Measurements from ENCODE around the gene HOXA9. TPM values are rescaled to one million over a fixed set of nuclear protein-coding genes. Genes with fewer than 3 reads are reported as not detected.
A peak's percentile ranks its signal among the peaks of the same experiment; 100 is the strongest.

Gene HOXA9
- total and polyA plus RNA-seq, 5 donors from 2014 or later = 0.20 to 1.1 TPM; not detected in 3

DNA sequence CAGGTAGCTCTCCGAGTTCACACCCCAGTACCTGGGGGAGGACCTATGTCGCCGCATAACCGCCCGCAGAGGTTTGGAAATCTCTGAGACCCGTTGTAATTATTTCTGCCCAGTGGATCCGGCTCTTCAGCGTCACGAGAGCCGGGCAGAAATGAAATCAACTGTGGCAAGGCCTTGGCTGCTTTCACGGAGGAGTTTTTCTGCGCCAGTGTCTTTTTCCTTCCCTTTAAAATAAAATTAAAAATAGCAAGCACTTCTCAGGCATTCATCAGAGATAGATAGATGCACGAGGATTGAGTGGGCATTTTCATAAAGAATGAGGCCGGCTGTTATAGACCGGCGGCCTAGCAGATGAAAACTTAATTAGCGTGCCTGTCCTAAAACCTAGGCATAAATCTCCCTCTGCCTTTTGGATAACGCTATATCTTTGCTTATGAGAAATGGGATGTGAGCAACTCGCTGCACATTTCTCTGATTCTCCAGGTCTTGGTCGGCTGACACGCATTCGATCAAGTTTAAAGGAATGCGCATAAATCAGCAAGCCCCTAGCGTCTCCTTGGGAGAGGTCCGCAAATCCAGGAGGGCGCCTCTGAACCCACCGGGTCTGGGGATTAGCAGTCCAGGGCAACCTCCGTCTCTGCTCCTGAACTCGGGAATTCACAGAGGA lies 28.1 kb upstream of the HOXA9 start:
- Histone ChIP-seq H3K4me3 (ENCODE audit: low read depth, low read length) (no peak overlapping the region), H3K4me1 (ENCODE audit: control insufficient read depth, insufficient read depth, low read length, poor library complexity, severe bottlenecking) (peaks cover 30% of the 10 kb centered on the region), H3K9me3 (ENCODE audit: control insufficient read depth in 2 of 2, low read length in 2 of 2) (peaks cover 0 to 6% of the 10 kb centered on the region in 2 experiments), H3K27ac (ENCODE audit: insufficient read depth, low read length, poor library complexity, severe bottlenecking) (no peak overlapping the region), H3K27me3 (ENCODE audit: control insufficient read depth, insufficient read depth, low read length) (peaks cover 77% of the 10 kb centered on the region), H3K36me3 (ENCODE audit: control insufficient read depth, insufficient read depth, low read length) (no peaks in the 10 kb centered on the region)
- Mint-ChIP-seq H3K4me1 (peaks cover 8 to 53% (median 16%) of the 10 kb centered on the region in 4 donors), H3K27ac (no peak overlapping the region), H3K36me3 (no peaks in the 10 kb centered on the region), H3K4me3 (peak overlapping the region; percentile 6 to 61 (median 46)), H3K9me3 (peaks cover 0 to 6% (median 0%) of the 10 kb centered on the region in 7 donors), H3K27me3 (peaks cover 95% of the 10 kb centered on the region)
- DNase-seq (no peak), ATAC-seq (ENCODE audit: low read depth in 2 of 2) (no peak)

DNA sequence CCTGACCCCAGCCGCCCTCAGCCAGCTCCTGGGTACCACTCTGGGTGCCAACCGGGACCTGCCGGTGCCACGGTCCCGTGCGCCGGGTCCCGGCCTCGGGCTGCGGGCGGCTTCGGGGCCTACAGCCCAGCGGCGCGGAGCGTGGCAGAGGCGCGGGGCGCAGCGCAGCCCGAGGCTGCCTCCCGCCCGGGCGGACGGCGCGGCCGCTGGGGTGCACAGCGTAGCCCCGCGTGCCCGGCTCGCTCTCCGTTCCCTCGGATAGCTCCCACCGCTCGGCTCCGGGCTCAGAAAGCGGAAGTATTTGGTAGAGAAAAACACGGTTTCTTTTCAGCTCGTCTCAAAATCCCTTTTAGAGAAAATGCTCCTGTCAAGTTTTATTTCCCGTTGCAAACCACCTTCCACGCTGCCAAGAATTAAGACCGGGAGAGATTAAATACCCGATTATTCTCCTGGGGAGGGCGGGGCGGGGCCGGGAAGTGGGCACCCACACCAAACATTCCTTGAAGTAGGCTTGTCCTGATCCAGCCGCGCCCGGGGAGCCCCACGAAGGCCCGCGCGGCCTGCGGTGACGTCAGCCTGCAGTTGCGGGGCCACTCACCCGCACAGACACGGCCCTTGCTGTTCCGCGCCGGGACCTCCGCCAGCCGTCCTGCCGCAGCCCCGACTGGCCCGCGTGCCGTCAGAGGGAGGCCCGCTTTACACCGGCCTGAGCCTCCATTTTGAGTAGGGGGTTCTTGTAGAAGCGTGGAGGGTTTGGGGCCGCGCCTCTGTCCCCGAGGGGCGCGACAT lies 27.4 kb upstream of the HOXA9 start:
- Histone ChIP-seq H3K27ac (ENCODE audit: insufficient read depth, low read length, poor library complexity, severe bottlenecking) (no peak overlapping the region), H3K9me3 (ENCODE audit: control insufficient read depth in 2 of 2, low read length in 2 of 2) (peaks cover 0 to 4% of the 10 kb centered on the region in 2 experiments), H3K4me1 (ENCODE audit: control insufficient read depth, insufficient read depth, low read length, poor library complexity, severe bottlenecking) (peaks cover 37% of the 10 kb centered on the region), H3K27me3 (ENCODE audit: control insufficient read depth, insufficient read depth, low read length) (peaks cover 73% of the 10 kb centered on the region), H3K4me3 (ENCODE audit: low read depth, low read length) (no peak overlapping the region), H3K36me3 (ENCODE audit: control insufficient read depth, insufficient read depth, low read length) (no peaks in the 10 kb centered on the region)
- peaks cover 9 to 53% (median 18%) of the 10 kb centered on the region in 4 donors for H3K4me1 Mint-ChIP-seq
- DNase-seq = no peak
- no peak for ATAC-seq (ENCODE audit: low read depth in 2 of 2)
- H3K4me3 Mint-ChIP-seq = peak overlapping the region; percentile 71 to 77 (median 74)
- H3K36me3 Mint-ChIP-seq = no peaks in the 10 kb centered on the region
- H3K9me3 Mint-ChIP-seq = peaks cover 0 to 6% (median 0%) of the 10 kb centered on the region in 7 donors
- H3K27ac Mint-ChIP-seq = no peak overlapping the region
- H3K27me3 Mint-ChIP-seq = peaks cover 95% of the 10 kb centered on the region

DNA sequence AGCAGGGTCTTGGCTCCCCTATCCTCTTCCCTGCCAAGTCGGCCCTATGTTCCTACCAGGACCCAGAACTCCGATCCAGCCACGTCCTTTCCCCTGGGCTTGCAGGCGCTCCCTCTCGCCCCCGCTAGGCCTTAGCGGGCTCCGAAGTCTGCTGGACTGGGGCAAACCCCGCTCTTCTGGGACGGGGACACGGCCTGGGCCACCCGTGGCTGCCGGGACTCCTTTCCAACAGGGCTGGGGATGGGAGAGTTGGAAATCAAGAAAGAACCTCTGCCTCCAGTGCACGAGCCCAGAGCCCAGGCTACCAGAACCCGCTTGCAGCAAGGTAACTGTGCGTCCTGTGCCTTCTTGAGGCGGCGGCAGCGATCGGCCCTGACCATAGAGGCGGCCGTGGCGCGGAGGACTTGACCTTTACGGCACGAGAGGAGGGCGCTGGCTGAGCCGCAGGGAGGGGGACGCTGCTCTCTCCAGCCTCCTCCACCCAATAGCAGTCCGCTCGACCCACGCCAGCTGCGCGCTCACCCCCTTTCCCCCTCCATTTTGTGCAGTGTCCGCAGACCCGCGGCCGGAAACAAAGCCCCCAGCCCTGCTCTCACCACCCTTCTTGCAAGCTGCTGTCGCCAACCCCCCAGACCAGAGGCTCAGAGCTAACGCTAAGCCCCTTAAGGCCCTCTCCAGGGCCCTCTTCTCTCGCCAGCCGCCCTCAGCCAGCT lies 26.7 kb upstream of the HOXA9 start:
- Mint-ChIP-seq H3K4me1 (peaks cover 9 to 56% (median 21%) of the 10 kb centered on the region in 4 donors), H3K4me3 (peak overlapping the region; percentile 70 to 80 (median 75)), H3K27ac (no peak overlapping the region), H3K9me3 (peaks cover 0 to 6% (median 0%) of the 10 kb centered on the region in 7 donors), H3K27me3 (peaks cover 95% of the 10 kb centered on the region), H3K36me3 (no peaks in the 10 kb centered on the region)
- Histone ChIP-seq H3K9me3 (ENCODE audit: control insufficient read depth in 2 of 2, low read length in 2 of 2) (peaks cover 0 to 3% of the 10 kb centered on the region in 2 experiments), H3K4me3 (ENCODE audit: low read depth, low read length) (no peak overlapping the region), H3K4me1 (ENCODE audit: control insufficient read depth, insufficient read depth, low read length, poor library complexity, severe bottlenecking) (peaks cover 40% of the 10 kb centered on the region), H3K27ac (ENCODE audit: insufficient read depth, low read length, poor library complexity, severe bottlenecking) (no peak overlapping the region), H3K27me3 (ENCODE audit: control insufficient read depth, insufficient read depth, low read length) (peaks cover 73% of the 10 kb centered on the region), H3K36me3 (ENCODE audit: control insufficient read depth, insufficient read depth, low read length) (no peaks in the 10 kb centered on the region)
- no peak for ATAC-seq (ENCODE audit: low read depth in 2 of 2)
- no peak for DNase-seq

DNA sequence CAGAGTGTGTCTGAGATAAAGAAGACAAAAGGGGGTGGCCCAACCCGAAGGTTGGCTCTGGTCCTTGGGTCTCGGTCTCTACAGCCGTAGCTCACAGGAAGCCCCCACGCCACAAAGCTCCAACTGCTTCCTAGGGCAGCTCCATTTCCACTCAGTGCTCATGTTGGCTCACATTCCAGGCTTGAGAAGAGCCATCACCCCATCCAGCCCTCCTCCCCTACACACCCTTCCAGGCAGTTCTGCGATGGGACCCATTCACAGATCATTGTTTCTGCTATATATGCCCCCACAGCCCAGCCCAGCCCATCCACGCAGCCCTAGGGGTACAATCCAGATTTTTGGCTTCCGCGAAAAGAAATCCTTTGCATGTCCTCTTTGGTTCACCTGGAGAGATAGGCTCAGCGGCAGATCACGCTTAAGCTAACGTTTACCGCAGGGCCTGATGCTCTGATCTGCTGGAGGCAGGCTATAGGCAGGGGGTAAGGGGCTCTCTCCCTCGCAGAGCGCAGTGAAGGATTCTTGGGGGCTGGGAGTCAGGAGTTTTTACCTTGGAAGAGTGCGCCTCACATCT lies 25.9 kb upstream of the HOXA9 start:
- Mint-ChIP-seq H3K27ac (no peak overlapping the region), H3K4me3 (peak overlapping the region in 3 of 4 donors; percentile 6 to 80 (median 68)), H3K27me3 (peaks cover 95% of the 10 kb centered on the region), H3K36me3 (no peaks in the 10 kb centered on the region), H3K4me1 (peaks cover 12 to 62% (median 25%) of the 10 kb centered on the region in 4 donors), H3K9me3 (peaks cover 0 to 9% (median 0%) of the 10 kb centered on the region in 7 donors)
- no peak overlapping the region for H3K27ac ChIP-seq (ENCODE audit: insufficient read depth, low read length, poor library complexity, severe bottlenecking)
- ATAC-seq (ENCODE audit: low read depth in 2 of 2) = no peak
- peaks cover 73% of the 10 kb centered on the region for H3K27me3 ChIP-seq (ENCODE audit: control insufficient read depth, insufficient read depth, low read length)
- H3K4me3 ChIP-seq (ENCODE audit: low read depth, low read length) = no peak overlapping the region
- H3K9me3 ChIP-seq (ENCODE audit: control insufficient read depth in 2 of 2, low read length in 2 of 2) = peaks cover 0 to 3% of the 10 kb centered on the region in 2 experiments
- DNase-seq = no peak
- peaks cover 41% of the 10 kb centered on the region for H3K4me1 ChIP-seq (ENCODE audit: control insufficient read depth, insufficient read depth, low read length, poor library complexity, severe bottlenecking)
- no peaks in the 10 kb centered on the region for H3K36me3 ChIP-seq (ENCODE audit: control insufficient read depth, insufficient read depth, low read length)

DNA sequence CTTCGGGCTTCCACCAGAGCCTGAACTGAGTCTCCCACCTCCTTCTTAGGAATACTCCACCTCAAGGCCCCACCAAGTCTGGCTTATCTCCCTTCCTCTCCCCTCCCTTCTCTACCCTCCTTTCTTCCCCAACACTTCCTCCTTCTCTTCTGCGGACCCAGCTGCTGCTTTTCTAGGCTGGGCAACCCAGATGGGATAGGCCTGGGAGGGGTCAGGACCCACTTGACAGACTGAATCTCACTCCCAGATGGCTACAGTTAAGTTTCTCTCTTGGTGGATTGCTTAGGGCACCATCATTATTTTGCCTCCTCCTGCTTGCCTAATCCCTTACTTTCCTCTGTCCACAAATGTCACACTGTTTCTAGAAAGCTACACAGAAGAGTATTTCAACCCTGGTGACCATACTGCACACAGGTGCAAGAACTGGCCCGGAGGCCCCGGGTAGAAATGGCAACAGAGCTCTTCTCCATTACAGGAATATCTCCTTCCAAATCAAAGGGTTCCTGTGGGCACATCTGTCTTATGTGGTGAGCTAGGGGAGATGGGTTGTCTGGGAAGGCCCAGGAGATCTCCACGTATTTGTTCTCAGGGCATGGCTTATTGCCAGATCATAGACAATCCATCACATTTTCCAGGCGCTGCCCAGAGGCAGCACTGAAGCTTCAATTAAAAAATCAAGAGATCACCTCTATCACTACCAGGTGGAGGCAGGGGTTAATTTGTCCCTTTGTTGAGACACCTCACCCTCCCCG lies 24.8 kb upstream of the HOXA9 start:
- no peak overlapping the region for H3K4me3 ChIP-seq (ENCODE audit: low read depth, low read length)
- H3K27ac ChIP-seq (ENCODE audit: insufficient read depth, low read length, poor library complexity, severe bottlenecking) = no peak overlapping the region
- Mint-ChIP-seq H3K4me1 (peaks cover 15 to 73% (median 34%) of the 10 kb centered on the region in 4 donors), H3K27ac (peak overlapping the region; percentile 48 to 88 (median 78)), H3K4me3 (peak overlapping the region in 3 of 4 donors; percentile 11 to 69 (median 38)), H3K27me3 (peaks cover 95% of the 10 kb centered on the region), H3K9me3 (peaks cover 0 to 13% (median 0%) of the 10 kb centered on the region in 7 donors), H3K36me3 (no peaks in the 10 kb centered on the region)
- ATAC-seq (ENCODE audit: low read depth in 2 of 2) (no peak), DNase-seq (no peak)
- H3K36me3 ChIP-seq (ENCODE audit: control insufficient read depth, insufficient read depth, low read length) = no peaks in the 10 kb centered on the region
- peaks cover 70% of the 10 kb centered on the region for H3K27me3 ChIP-seq (ENCODE audit: control insufficient read depth, insufficient read depth, low read length)
- peaks cover 52% of the 10 kb centered on the region for H3K4me1 ChIP-seq (ENCODE audit: control insufficient read depth, insufficient read depth, low read length, poor library complexity, severe bottlenecking)
- peaks cover 3 to 7% of the 10 kb centered on the region in 2 experiments for H3K9me3 ChIP-seq (ENCODE audit: control insufficient read depth in 2 of 2, low read length in 2 of 2)

DNA sequence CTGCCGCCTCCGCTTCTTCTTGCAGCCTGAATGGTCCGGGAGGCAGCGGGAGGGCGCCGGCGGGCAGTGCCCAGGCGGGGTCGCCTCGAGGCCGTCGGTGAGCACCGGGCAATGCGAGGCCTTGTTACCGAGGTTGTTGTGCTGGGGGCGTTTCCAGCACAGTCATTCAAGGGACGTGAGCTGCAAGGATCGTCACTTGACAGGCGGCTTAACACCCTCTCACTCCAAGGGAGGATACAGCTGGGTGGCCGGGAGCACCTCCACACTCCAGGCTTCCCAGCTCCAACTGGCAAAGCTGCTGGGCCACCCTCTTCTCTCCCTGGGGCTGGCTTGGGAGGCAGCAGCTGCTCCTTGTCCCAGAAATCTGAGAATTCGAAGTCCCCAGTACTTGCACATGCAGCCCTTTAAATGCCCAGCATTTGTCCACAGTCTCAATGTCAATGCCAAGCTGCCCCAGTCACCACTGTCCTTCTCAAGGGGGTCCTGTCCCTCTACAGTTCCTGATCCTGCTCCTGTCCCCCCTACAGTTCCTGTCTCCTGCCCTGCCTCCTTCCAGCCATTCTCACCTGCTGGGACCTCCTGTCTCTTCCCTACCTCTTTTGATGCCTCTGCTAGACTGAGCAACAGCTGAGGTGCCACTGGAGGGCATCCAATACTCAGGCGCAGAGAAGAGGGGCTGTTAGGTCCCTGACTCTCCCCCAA lies 24.1 kb upstream of the HOXA9 start:
- H3K4me3 ChIP-seq (ENCODE audit: low read depth, low read length) = no peak overlapping the region
- peaks cover 3 to 7% of the 10 kb centered on the region in 2 experiments for H3K9me3 ChIP-seq (ENCODE audit: control insufficient read depth in 2 of 2, low read length in 2 of 2)
- peaks cover 68% of the 10 kb centered on the region for H3K27me3 ChIP-seq (ENCODE audit: control insufficient read depth, insufficient read depth, low read length)
- peaks cover 0 to 17% (median 0%) of the 10 kb centered on the region in 7 donors for H3K9me3 Mint-ChIP-seq
- no peak overlapping the region for H3K27ac ChIP-seq (ENCODE audit: insufficient read depth, low read length, poor library complexity, severe bottlenecking)
- ATAC-seq (ENCODE audit: low read depth in 2 of 2) (no peak), DNase-seq (no peak)
- H3K27me3 Mint-ChIP-seq = peaks cover 95% of the 10 kb centered on the region
- no peaks in the 10 kb centered on the region for H3K36me3 Mint-ChIP-seq
- no peaks in the 10 kb centered on the region for H3K36me3 ChIP-seq (ENCODE audit: control insufficient read depth, insufficient read depth, low read length)
- H3K4me1 ChIP-seq (ENCODE audit: control insufficient read depth, insufficient read depth, low read length, poor library complexity, severe bottlenecking) = peaks cover 59% of the 10 kb centered on the region
- H3K27ac Mint-ChIP-seq = peak overlapping the region in 2 of 3 donors; percentile 48 to 78
- peak overlapping the region in 1 of 4 donors; percentile 69 for H3K4me3 Mint-ChIP-seq
- H3K4me1 Mint-ChIP-seq = peaks cover 19 to 79% (median 41%) of the 10 kb centered on the region in 4 donors

Data from CD4-positive, CD25-positive, alpha-beta regulatory T cell (primary cell).